Ovary (tissue), 9 donors: ENCODE measurements around the gene WWOX. TPM values are rescaled to one million over a fixed set of nuclear protein-coding genes. Genes with fewer than 3 reads are reported as not detected.

Experiments
- DNase-seq, 5 donors: peaks; one replicate each; pipeline ENCODE4 v3.0.0-alpha.2; 2019 to 2020
- H3K27ac ChIP-seq, 2 donors: fragments of 200-600 bp; one replicate each; pipeline versions ENCODE4 v1.5.1 to v1.8.0; 2019 to 2022
- H3K27me3 ChIP-seq: fragments of 200-600 bp; one replicate; pipeline ENCODE4 v1.8.0; 2022
- H3K36me3 ChIP-seq: fragments of 200-600 bp; sonication (generic); one replicate; pipeline ENCODE4 v1.5.1; 2019
- H3K4me1 ChIP-seq: one replicate; pipeline ENCODE4 v1.8.1; 2013; ENCODE audit warnings: mild to moderate bottlenecking, moderate library complexity; ENCODE audit not compliant: insufficient read depth
- H3K4me3 ChIP-seq: fragments of 200-600 bp; sonication (generic); one replicate; pipeline ENCODE4 v1.5.1; 2017
- H3K9me3 ChIP-seq, 2 donors: fragments of 200-600 bp in 1 of 2; sonication (generic) in 1 of 2; one replicate each; pipeline versions ENCODE4 v1.5.1 to v1.8.1; 2013 to 2019; ENCODE audit warnings: mild to moderate bottlenecking in 1 of 2, moderate library complexity in 1 of 2
- CTCF ChIP-seq, 3 donors: fragments of 450-650 bp in 2 of 3; fragments of 200-600 bp in 1 of 3; IDR thresholded peaks; one replicate each; pipeline versions ENCODE4 v1.5.1 to v1.8.0; 2016 to 2022; ENCODE audit warnings: antibody characterized with exemption in 3 of 3, mild to moderate bottlenecking in 1 of 3
- EP300 ChIP-seq: sonication (generic); formaldehyde crosslinking; IDR thresholded peaks from one replicate; pipeline ENCODE4 v1.6.1; 2017; ENCODE audit warnings: antibody characterized with exemption
- POLR2A ChIP-seq: fragments of 450-650 bp; IDR thresholded peaks from one replicate; pipeline ENCODE4 v1.6.1; 2017; ENCODE audit warnings: antibody characterized with exemption, mild to moderate bottlenecking, moderate library complexity
- WGBS, 3 donors: extraction: QIAGEN DNeasy Blood & Tissue Kit in 1 of 3; methylation state at CpG; one replicate each; pipeline versions ENCODE4 v1.1.5 to v1.1.7; 2013 to 2017; 5-methylcytosine and 5-hydroxymethylcytosine counted together
- intact Hi-C, 4 donors: fragments of 100-400 bp; cut with DNase I; formaldehyde crosslinking; loops; one replicate each; pipeline versions ENCODE4 v1.11.0 to v1.15.1; 2022 to 2023
- polyA plus RNA-seq, 2 donors: library from polyadenylated mRNA; stranded (reverse); fragments of 200-250 nt in 1 of 2; fragments of 350-450 nt in 1 of 2; fragmentation: Illumina TruSeq in 1 of 2; extraction: RNeasy Lipid Tissue Mini Kit (QIAGEN cat#74804) in 1 of 2; gene quantifications; one replicate each; pipeline ENCODE4 v1.2.3, GENCODE V29; 2013 to 2014
- total RNA-seq, 7 donors: library from RNA; depleted of rRNA in 2 of 7; stranded (reverse); fragments of >200 nt in 2 of 7; fragmentation: NEBNext Ultra II Directional in 3 of 7; extraction: Animal tissue kit (Norgen Biotek cat#: 25700) in 3 of 7; gene quantifications; one replicate each; pipeline versions ENCODE4 v1.1.0 to v1.2.4, GENCODE V29; 2016 to 2023
- donor health status: DM: no; HTN: no; CAD: no; lungs with moderate emphysema.
- donor health status: DM: no; HTN: no; CAD: no.
- donor health status: Bipolar disorder and iron deficiency.
- donor health status: DM: yes; HTN: yes; CAD: no.
- donor health status: DM: no; HTN: no; CAD: no.
- donor health status: DM: yes; HTN: yes; CAD: no.

The WWOX gene
- total and polyA plus RNA-seq, 9 donors, result 11.0 to 40.5 (median 25.2) TPM

- no peak overlapping the region for H3K4me3 ChIP-seq
- intact Hi-C loops, result no loop called here
- H3K36me3 ChIP-seq, result no peaks in the 10 kb centered on the region
- DNase-seq, result no peak
- 89 to 97% (median 95%) methylated on average over 5 of the region's 5 CpGs for WGBS, 3 donors
- no peak overlapping the region for H3K27ac ChIP-seq
- H3K9me3 ChIP-seq, result no peaks in the 10 kb centered on the region
- no peaks in the 10 kb centered on the region for H3K27me3 ChIP-seq
- H3K4me1 ChIP-seq, result peaks cover 4% of the 10 kb centered on the region
- TF ChIP-seq POLR2A, result no peak
- no peak for TF ChIP-seq EP300
- no peak for TF ChIP-seq CTCF (IDR thresholded peaks at IDR 0.05)
These were observed 352.6 kb downstream of the WWOX start for GRCh38 chr16:78452025-78452555.

GRCh38 chr16:78455861-78456260 is 356.4 kb downstream of the WWOX start:
- Histone ChIP-seq H3K27me3 (no peaks in the 10 kb centered on the region), H3K4me1 (peaks cover 3% of the 10 kb centered on the region), H3K27ac (no peak overlapping the region), H3K9me3 (no peaks in the 10 kb centered on the region), H3K4me3 (no peak overlapping the region), H3K36me3 (no peaks in the 10 kb centered on the region)
- 66 to 74% (median 71%) methylated on average over 4 of the region's 4 CpGs for WGBS, 3 donors
- no peak for DNase-seq
- intact Hi-C loops, result no loop called here
- TF ChIP-seq CTCF (IDR thresholded peaks at IDR 0.05), result no peak

- no peak overlapping the region for H3K27ac ChIP-seq
- 98 to 100% (median 100%) methylated on average over 2 of the region's 2 CpGs for WGBS, 3 donors
- peaks cover 3% of the 10 kb centered on the region for H3K4me1 ChIP-seq
- no peak overlapping the region for H3K4me3 ChIP-seq
- TF ChIP-seq EP300 (no peak), CTCF (IDR thresholded peaks at IDR 0.05) (no peak), POLR2A (no peak)
- H3K9me3 ChIP-seq, result no peaks in the 10 kb centered on the region
- no peaks in the 10 kb centered on the region for H3K27me3 ChIP-seq
- no peaks in the 10 kb centered on the region for H3K36me3 ChIP-seq
- intact Hi-C loops, result no loop called here
- DNase-seq, result no peak
These were observed 359.1 kb downstream of the WWOX start for GRCh38 chr16:78458588-78458987.

DNA sequence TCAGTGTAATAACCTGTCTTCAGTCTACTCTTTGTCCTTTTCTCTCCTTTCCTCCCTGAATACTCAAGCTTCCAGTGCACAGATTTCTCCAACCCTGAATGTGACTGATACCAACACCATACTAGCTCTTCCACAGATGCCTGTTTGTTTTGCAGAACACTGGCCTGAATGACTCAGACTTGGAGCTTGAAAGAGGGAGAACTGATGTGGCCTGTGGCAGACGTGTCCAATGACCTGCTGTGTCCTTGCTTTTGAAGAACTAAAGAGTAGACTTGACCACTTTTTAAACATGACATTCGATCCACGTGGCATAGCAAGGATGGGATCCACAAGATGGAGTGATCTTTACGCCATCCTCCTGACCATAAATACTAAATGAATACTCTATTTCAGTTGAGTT is 361.0 kb downstream of the WWOX start:
- Histone ChIP-seq H3K36me3 (no peaks in the 10 kb centered on the region), H3K4me1 (peaks cover 3% of the 10 kb centered on the region), H3K9me3 (no peaks in the 10 kb centered on the region), H3K4me3 (no peak overlapping the region), H3K27me3 (no peaks in the 10 kb centered on the region), H3K27ac (no peak overlapping the region)
- no peak for DNase-seq
- 86 to 91% (median 88%) methylated on average over 4 of the region's 4 CpGs for WGBS, 3 donors
- no peak for TF ChIP-seq CTCF (IDR thresholded peaks at IDR 0.05)
- no peak for TF ChIP-seq EP300
- TF ChIP-seq POLR2A, result no peak
- intact Hi-C loops, result no loop called here
